Epithelial cell of prostate (primary cell): ENCODE measurements around the gene CYP4B1.

ENCODE experiments used
- DNase-seq: peaks from one replicate; pipeline ENCODE4 v3.0.0-alpha.2; 2011; ENCODE audit warnings: low read depth, low spot score
- H3K27ac ChIP-seq: fragments of 450-650 bp; 2 replicates; pipeline ENCODE4 v1.5.1; 2017; ENCODE audit warnings: mild to moderate bottlenecking

Gene CYP4B1

DNA sequence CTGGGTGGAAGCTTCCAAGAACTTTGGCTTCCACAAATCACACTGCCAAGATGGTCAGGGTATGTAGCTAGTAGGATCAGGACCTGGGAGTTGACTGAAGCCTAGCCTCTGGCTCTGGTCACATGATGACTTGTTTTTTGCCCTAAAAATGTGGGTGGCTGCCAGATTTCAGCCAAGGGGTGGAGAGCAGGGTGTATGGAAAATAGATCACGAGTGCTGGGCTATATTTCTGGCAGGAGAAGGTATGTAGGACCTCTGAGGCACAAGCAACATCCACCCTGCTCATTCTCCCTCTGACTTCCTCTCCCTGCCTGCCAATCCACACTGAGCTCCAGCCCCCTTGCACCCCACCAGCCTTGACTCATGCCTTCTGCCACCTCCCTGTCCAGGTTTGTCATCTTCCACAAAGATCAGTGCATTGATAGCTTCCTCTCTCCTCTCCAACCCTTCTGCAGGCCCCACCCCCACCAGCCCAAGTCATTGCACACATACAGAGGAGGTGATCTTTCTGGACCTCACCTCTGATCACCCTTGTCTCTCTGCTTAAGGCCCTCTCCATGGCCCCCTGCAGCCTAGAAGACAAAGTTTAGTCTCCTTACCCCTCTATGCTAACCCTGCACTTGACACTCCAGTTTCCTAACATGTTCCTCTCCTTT, 8.3 kb upstream of the CYP4B1 start:
- DNase-seq, result no peak
- no peak overlapping the region for H3K27ac ChIP-seq

DNA sequence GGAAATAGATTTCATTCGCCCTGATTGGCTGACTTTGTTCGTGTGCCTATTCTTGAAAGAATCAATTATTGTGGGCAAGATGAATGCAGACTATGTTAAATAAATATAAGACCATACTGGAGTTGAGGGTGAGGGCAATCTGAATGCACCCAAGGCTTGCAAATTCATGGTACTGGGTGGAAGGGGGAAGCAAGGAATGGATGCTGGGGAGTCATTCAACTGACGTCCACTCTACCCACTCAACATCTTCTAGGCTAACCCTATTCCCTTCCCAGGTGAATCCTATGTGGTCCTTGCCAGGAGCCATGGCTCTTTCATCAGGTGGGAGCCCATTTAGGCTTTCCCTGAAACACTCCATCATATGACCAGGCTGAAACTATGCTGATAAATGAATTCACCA, 5.7 kb upstream of the CYP4B1 start:
- H3K27ac ChIP-seq, result no peak overlapping the region

DNA sequence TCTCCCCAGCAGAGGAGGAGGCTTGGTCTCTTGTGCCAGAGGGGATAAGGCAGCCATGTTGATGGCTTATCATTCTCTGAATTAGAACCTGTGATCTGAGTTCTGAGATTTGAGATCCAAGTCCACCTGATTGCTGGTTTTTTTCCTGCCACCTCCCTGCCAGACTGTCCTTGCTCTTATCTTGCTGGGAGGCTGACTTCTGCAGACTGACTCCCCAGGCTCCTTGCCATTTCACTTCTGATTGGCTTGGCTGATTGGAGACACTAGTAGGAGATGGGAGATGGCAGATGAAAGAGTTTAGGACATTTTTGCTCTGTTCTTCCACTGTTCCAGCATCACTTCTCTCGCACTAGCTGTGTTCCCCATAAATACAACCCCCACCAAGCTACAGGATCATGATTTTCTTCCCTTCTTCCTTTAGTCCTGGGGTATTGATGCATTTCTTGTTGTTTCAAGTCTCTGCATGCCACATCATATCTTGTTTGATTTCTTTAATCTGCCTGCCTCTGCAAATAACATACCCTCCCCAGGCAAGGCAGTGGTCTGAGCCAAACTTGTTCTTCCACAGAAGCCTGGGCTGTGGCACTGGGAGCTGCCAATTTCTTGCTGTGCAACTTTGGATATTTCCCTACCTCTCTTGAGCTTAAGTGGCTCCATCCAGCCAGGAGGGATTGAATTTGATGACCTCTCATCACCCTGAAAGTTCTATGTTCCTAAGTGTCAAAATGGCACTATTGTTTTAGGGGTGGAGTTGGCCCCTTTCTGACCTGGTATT, 963 bp upstream of the CYP4B1 start:
- DNase-seq, result no peak
- no peak overlapping the region for H3K27ac ChIP-seq

More for the DNA sequence above, 5.7 kb upstream of the CYP4B1 start:
- DNase-seq, result no peak

DNA sequence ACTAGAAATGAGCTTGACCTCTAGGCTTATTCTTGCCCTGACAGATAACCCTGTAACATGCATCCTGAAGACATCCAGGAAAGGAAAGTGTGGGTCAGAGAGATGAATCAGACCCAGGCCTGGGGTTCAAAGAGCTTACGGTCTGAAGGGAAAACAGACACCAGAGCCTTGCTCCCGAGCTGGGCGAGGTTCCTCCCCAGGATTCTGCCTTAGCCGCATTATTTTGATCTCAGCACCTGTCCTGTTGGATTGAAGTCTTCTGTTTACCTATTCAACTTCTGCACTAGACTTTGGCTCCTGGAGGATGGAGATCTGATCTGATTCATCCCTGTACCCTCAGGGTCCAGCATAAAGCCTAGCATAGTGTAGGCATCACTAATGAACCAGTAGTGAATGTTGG, 1.9 kb downstream of the CYP4B1 start:
- DNase-seq, result no peak
- no peak overlapping the region for H3K27ac ChIP-seq

DNA sequence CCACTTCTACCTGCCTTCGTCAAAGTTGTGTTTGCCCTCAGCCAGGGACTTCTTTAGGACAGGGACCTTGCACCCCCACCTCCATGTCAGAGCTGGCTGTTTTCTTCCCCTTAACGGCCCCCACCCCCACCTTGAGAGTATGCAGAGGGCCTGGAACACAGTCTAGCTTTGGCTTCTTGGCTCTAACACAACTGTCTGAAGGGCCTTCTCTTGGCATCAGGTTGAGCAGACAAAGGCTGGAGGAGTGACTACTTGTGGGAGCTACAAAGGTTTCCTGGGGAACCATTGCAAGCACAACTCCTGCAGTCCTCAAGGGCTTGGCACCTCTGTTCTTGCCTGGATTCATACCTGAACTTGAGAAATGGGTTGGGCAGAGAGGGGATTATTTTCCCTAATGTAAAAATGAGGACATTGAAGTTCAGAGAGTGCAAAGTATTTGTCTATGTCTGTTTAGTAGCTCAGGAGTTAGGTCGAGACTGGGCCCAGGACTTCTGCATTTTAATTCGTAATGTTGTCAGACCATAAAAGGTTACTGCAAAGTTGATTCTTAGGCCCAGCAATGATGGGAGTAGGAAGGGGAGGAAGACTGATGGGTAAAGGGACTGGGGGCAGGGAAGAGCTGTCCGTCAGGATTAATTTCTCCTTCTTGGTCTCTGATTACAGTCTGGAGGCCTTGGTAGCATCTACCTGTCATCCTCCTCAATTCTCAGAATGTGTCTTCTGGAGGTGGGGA, 2.6 kb downstream of the CYP4B1 start:
- no peak for DNase-seq
- H3K27ac ChIP-seq, result no peak overlapping the region

DNA sequence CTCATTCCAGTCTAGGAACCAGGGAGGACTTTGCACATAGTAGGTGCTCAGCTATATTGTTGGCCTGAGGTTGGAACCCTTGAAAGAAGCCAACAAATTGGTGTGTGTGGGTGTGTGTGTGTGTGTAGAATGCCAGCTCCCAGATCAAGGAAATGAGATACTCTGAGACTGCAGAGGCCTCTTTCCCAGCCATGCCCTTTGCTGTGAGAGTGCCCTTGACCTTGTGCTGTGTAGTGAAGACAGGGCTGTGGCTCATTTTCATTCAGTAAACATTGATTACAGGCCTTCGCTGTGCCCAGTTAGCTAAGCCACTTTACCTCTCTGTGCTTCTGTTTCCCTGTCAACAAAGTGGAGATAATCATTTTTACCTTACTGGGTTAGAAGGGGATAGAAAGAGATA, 3.2 kb downstream of the CYP4B1 start:
- no peak overlapping the region for H3K27ac ChIP-seq

GRCh38 chr1:46802901-46803574, 4.2 kb downstream of the CYP4B1 start:
- no peak for DNase-seq
- H3K27ac ChIP-seq, result no peak overlapping the region

More for the DNA sequence above, 3.2 kb downstream of the CYP4B1 start:
- DNase-seq, result no peak

GRCh38 chr1:46804027-46804889, 5.4 kb downstream of the CYP4B1 start:
- peak overlapping the region; percentile 1 for H3K27ac ChIP-seq
- DNase-seq, result peak; percentile 16

DNA sequence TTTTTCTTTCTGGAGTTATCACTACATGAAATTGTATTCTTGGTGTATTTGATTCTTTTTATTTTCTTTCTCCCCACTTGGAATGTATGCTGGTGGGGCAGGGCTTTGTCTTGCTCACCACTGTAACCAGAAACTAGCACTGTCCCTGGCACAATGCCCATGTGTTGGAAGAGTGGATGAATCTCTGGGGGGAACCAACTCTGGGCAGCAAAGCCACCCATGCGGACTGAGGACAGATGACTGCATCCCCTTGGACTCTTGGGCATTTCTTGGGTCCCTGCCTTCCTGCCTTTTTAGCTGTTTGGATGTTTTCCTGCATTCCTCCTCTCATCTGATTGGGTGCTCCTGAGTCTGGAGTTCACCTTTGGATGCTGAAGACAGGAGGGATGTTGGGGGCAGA, 6.1 kb downstream of the CYP4B1 start:
- no peak for DNase-seq
- no peak overlapping the region for H3K27ac ChIP-seq

DNA sequence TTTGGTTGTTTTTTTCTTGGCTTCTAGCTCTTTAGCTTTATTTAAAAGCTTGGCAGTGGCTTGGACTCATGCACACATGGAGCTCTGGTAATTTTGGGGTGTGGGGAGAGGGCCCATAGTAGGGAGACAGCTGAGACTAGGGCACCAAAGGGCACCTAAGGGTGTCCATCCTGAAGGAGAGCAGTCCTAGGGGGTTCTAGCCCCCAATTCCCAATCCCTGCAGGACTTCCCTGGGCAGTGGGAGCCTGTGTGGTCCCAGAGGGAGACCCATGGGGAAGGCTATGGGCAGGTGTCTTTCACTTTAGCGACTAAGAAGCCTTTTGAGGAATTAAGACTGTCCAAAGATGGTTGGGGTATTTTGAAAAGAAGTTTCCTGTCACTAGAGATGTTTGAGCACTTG, 6.9 kb downstream of the CYP4B1 start:
- no peak for DNase-seq
- H3K27ac ChIP-seq, result peak overlapping the region; percentile 18

GRCh38 chr1:46806196-46807020, 7.6 kb downstream of the CYP4B1 start:
- H3K27ac ChIP-seq, result peak overlapping the region; percentile 18
- no peak for DNase-seq

DNA sequence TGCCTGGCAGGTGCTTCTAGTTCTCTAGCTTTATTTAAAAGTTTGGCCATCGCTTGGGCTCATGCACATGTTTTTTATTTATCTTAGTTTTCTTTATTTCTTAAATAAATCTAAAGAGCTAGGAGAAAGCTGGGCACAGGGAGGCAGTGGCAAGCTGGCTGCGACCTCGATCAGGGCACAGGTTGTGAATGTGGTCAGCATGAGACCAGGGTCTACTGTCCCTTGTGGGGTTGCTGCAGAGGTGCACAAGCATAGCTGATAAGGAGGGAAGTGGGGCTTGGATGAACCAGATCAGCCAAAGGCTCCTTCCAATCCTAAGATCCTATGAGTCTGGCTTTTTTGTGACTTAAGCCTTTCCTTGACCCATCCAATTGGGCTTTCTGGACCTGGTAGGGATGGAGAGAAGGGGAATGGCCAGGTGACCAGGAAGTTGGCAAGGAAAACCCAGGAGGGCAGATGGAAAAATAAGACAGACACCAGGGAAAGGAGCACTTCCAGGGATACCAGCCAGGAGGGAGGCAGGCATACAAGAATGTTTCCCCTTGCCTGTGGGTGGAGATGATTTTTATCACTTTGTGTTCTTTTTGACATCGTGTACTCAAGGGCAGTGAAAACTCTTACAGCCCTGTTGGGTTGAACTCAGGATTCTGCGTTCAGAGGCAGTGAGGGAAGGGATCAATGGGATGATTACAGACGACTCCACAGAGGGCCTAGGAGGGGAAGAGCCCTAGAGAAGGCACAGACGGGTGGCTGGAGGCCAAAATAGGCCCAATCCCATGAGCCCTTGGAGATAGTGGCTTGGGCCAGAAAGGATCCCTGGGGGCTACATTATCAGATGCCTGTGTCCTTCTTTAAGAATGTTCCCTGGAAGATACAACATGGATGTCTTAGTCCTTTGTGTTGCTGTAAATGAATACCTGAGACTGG, 8.5 kb downstream of the CYP4B1 start:
- DNase-seq, result no peak
- H3K27ac ChIP-seq, result no peak overlapping the region

DNA sequence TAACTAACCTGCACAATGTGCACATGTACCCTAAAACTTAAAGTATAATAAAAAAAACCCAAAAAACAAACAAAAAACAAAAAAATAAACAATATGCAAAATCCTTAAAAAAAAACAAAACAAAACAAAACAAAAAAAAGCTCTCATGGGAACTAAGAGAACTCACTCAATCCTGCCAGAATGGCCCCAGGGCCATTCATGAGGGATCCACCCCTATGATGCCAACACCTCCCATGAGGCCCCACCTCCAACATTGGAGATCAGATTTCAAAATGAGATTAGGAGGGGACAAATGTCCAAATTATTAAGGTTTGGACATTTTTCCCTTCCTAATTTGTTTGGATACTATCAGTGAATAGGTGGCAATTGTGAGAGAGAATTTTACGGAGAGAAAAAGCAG, 10.2 kb downstream of the CYP4B1 start:
- no peak overlapping the region for H3K27ac ChIP-seq
- DNase-seq, result no peak

DNA sequence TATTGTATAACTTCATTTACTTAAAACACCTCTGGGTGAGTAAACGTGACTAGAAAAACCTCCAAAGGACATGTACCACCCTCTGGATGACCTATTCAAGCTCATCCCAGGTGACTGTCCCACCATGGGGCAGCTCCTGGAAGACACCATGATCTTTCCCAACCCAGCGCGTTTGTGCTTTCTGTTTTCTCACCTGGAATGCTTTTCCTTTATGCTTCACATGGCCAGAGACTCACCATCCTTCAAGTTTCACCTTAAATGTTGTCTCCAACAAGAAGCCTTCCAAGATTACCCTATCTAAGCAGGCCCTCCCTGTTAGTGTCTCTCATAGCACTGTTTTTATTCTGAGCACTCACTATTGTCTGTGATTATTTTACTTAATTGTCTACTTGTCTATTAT, 11.1 kb downstream of the CYP4B1 start:
- H3K27ac ChIP-seq, result no peak overlapping the region
- DNase-seq, result no peak

DNA sequence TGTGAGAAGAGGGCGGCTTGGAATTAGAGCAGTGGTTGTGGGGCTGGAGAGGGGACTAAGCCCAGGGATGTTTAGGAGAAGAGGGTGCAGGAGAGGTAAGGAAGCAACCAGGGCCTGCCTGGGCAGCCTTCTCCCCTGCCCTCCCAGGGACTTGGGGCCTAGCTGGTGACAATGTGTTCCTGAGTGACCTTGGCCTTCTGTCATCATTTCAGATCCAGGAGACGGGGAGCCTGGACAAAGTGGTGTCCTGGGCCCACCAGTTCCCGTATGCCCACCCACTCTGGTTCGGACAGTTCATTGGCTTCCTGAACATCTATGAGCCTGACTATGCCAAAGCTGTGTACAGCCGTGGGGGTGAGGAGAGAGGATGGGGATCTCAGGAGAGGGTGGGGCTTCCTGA, 11.8 kb downstream of the CYP4B1 start:
- no peak for DNase-seq
- H3K27ac ChIP-seq, result no peak overlapping the region

DNA sequence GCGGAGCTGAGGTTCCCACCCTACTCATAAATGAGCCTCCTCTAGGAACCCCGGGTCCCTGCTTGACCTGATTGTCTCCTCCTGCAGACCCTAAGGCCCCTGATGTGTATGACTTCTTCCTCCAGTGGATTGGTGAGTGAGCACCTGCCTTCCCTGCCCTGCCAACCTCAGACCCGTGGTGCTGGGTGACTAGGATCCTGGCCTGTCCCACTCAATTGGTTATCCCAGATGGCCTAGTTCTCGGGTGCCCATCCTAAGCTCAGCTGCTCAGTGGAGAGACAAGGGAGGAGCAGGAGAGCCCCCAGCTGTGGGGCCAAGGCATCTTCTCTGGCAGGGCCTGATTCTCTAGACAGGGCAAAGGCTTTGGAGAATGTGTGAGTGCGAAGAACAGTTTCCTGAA, 12.2 kb downstream of the CYP4B1 start:
- no peak overlapping the region for H3K27ac ChIP-seq
- DNase-seq, result no peak

DNA sequence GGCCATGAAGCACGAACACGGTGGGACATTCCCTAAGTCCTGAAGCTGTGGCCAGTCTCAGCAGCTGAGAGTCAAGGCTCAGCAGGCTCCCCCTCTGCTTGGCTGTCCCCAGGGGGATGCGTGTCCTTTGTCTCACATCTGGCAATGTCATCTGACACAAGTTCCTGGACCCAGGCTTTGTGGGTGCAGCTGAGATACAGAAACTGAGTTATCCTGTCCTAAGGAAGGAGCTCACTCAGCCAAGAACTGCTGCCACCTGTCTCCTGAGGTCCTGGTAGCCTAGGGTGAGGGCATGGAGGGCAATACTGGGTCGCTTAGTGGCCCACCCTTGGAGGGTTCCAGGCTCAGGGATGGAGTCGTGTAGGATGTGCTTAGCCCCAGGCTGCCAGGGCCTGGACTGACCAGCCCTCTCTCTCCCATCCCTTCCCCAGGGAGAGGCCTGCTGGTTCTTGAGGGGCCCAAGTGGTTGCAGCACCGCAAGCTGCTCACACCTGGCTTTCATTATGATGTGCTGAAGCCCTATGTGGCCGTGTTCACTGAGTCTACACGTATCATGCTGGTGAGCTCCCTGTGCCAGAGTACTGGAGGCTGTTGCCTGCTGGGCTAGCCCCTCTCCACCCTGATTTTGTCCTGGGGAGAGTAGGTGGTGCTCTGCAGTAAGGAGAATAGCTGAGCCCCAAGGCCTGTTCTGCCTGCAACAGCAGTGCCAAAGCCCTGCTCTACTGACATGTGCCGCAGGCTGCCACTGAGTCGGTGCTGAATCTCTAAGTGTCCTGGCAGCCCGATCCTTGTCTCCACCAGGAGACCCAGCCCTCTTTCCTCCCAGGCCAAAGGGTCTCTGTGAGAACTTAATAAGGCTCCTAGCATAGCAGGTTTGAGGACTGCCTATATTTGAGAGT, 13.5 kb downstream of the CYP4B1 start:
- no peak overlapping the region for H3K27ac ChIP-seq
- no peak for DNase-seq
